Measurements from ENCODE around the gene ITFG1. TPM values are rescaled to one million over a fixed set of nuclear protein-coding genes. Genes with fewer than 3 reads are reported as not detected.
"Not testable (repeated sequence)": the region's sequence is repeated elsewhere in the genome, so short reads cannot be mapped to it uniquely, and the experiment has no call there.

ITFG1 gene
- total and polyA plus RNA-seq, 9 of the 15 experiments (the other 6 are each of a cell fraction or from before 2014, with no cell fraction given), result 17.1 to 83.5 (median 35.8) TPM

DNA sequence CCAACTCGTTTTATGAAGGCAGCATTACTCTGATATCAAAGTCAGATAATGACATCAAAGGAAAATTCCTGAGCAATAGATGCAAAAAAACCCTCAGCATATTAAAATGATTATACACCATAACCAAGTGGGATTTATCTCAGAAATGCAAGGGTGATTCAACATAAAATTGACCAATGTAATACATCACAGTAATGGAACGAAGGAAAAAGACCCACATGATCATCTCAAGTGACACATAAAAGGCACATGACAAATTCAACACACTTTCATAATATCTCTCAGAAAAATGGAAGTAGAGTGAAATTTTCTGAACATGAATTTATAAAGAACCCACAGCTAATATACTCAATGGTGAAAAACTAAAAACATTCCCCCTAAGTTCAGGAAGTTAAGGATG, 118.8 kb downstream of the ITFG1 start:
- BruUV-seq (replicated peaks), result no TSS peak
- H3K79me2 ChIP-seq (ENCODE audit: control insufficient read depth, insufficient read depth, low read length), result no peaks in the 10 kb centered on the region
- in situ Hi-C loops (cut with MboI) (no loop called here), intact Hi-C loops (cut with micrococcal nuclease) (no loop called here)
- POLR2A ChIA-PET, result no interaction called here
- H2AFZ ChIP-seq (ENCODE audit: low read depth, low read length), result no peak overlapping the region
- H3K27ac ChIP-seq (ENCODE audit: extremely low read depth, low read depth, low read length), result no peak overlapping the region
- no peak for FAIRE-seq
- TF ChIP-seq THRAP3 (IDR thresholded peaks at IDR 0.05; ENCODE audit: borderline replicate concordance) (no peak), SUPT5H (IDR thresholded peaks at IDR 0.05) (no peak), CBX8 (IDR thresholded peaks at IDR 0.05; ENCODE audit: borderline replicate concordance, extremely low read depth, low read depth, low read length, poor library complexity, severe bottlenecking) (no peak), ZNF175 (CRISPR knock-in tag; IDR thresholded peaks at IDR 0.05; ENCODE audit: low read depth) (no peak), LEF1 (IDR thresholded peaks at IDR 0.05) (no peak), HCFC1 (IDR thresholded peaks at IDR 0.05; ENCODE audit: low read depth, low read length) (no peak), NUFIP1 (IDR thresholded peaks at IDR 0.05; ENCODE audit: partially characterized antibody) (no peak)
- TF ChIP-seq, protein P1, sequence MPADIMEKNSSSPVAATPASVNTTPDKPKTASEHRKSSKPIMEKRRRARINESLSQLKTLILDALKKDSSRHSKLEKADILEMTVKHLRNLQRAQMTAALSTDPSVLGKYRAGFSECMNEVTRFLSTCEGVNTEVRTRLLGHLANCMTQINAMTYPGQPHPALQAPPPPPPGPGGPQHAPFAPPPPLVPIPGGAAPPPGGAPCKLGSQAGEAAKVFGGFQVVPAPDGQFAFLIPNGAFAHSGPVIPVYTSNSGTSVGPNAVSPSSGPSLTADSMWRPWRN (IDR thresholded peaks at IDR 0.05; ENCODE audit: low read depth), result no peak
- H3K4me2 ChIP-seq (ENCODE audit: insufficient read depth, low read length), result no peak overlapping the region
- no peaks in the 10 kb centered on the region for H3K9me3 ChIP-seq (replicated peaks; ENCODE audit: control insufficient read depth, insufficient read depth, low read depth, low read length)
- DNase-seq (ENCODE audit: extremely low read depth in 1 of 4, low spot score in 3 of 4), result no peak
- no peaks in the 10 kb centered on the region for H3K9me1 ChIP-seq (ENCODE audit: control insufficient read depth, insufficient read depth, low read length)
- WGBS (ENCODE audit: insufficient coverage, low coverage, missing lambda C conversion rate), result 56% methylated on average over 2 of the region's 2 CpGs
- no peaks in the 10 kb centered on the region; the same call in 1 of the 3 replicates for H3K36me3 ChIP-seq (ENCODE audit: control insufficient read depth, insufficient read depth, low read length)
- H3K4me1 ChIP-seq (replicated peaks in 1 of 2; ENCODE audit: control insufficient read depth in 2 of 2, insufficient read depth in 2 of 2, low read length in 2 of 2), result no peaks in the 10 kb centered on the region
- CTCF ChIA-PET (ENCODE audit: low intra/inter-chr PET ratio), result no interaction called here
- H4K20me1 ChIP-seq (replicated peaks; ENCODE audit: control insufficient read depth, insufficient read depth, low read length), result no peaks in the 10 kb centered on the region
- H3K4me3 ChIP-seq, result no peak overlapping the region
- H3K27me3 ChIP-seq (ENCODE audit: control insufficient read depth in 2 of 2, insufficient read depth in 2 of 2, low read length in 2 of 2), result no peaks in the 10 kb centered on the region
- no peak overlapping the region for H3K9ac ChIP-seq (ENCODE audit: insufficient read depth in 1 of 2, low read depth in 2 of 2, low read length in 2 of 2)
- ATAC-seq, result no peak

DNA sequence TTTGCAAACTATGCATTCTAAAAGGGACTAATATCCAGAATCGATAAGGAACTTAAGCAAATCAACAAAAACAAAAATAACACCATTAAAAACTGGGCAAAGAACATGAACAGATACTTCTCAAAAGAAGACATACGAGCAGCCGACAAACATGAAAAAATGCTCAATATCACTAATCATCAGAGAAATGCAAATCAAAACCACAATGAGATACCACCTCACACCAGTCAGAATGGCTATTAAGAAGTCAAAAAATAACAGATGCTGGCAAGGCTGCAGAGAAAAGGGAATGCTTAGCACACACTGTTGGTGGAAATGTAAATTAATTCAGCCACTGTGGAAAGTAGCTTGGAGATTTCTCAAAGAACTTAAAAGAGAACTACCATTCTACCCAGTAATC, 130.3 kb downstream of the ITFG1 start:
- in situ Hi-C loops (cut with MboI); H3K9me1 ChIP-seq (ENCODE audit: control insufficient read depth, insufficient read depth, low read length); H3K79me2 ChIP-seq (ENCODE audit: control insufficient read depth, insufficient read depth, low read length); FAIRE-seq; H3K36me3 ChIP-seq (ENCODE audit: control insufficient read depth, insufficient read depth, low read length); H3K27ac ChIP-seq (ENCODE audit: extremely low read depth, low read depth, low read length); BruUV-seq (replicated peaks); CTCF ChIA-PET (ENCODE audit: low intra/inter-chr PET ratio); H3K9ac ChIP-seq (ENCODE audit: insufficient read depth in 1 of 2, low read depth in 2 of 2, low read length in 2 of 2); H2AFZ ChIP-seq (ENCODE audit: low read depth, low read length); H3K9me3 ChIP-seq (replicated peaks; ENCODE audit: control insufficient read depth, insufficient read depth, low read depth, low read length); H3K4me2 ChIP-seq (ENCODE audit: insufficient read depth, low read length); H3K4me1 ChIP-seq (replicated peaks in 1 of 2; ENCODE audit: control insufficient read depth in 2 of 2, insufficient read depth in 2 of 2, low read length in 2 of 2); ATAC-seq; DNase-seq (ENCODE audit: extremely low read depth in 1 of 4, low spot score in 3 of 4); H3K4me3 ChIP-seq; H3K27me3 ChIP-seq (ENCODE audit: control insufficient read depth in 2 of 2, insufficient read depth in 2 of 2, low read length in 2 of 2); intact Hi-C loops (cut with micrococcal nuclease); H4K20me1 ChIP-seq (replicated peaks; ENCODE audit: control insufficient read depth, insufficient read depth, low read length): not testable (repeated sequence)
- POLR2A ChIA-PET, result interaction anchor here (0.6 kb wide), 1 partner anchor 294 kb away, joined by 3 read pairs; no protein-coding TSS in a partner anchor
- 85% methylated on average over 3 of the region's 3 CpGs for WGBS (ENCODE audit: insufficient coverage, low coverage, missing lambda C conversion rate)
